ENCODE data around the gene BTG1.
"Not testable (repeated sequence)": the region's sequence is repeated elsewhere in the genome, so short reads cannot be mapped to it uniquely, and the experiment has no call there.

BTG1 gene

DNA sequence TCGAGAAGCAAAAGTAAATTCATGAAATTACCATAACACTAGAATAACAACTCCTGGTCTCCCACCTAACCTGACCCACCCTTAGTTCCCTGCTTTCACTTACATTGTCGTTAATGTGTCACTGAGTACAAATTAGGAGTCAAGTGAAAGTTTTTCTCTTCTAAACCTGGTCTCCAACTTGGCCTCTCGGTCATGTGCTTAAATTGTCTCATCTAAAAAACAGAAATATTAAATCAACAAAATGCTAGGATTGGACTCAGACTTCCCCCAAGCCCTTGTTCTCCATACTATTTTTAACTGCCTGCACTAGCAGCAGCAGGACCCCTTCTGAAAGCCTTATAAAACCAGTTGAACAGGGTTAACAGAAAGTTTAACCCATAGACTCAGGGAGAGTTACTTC is 1.8 kb upstream of the BTG1 start:
- no peak for DNase-seq

DNA sequence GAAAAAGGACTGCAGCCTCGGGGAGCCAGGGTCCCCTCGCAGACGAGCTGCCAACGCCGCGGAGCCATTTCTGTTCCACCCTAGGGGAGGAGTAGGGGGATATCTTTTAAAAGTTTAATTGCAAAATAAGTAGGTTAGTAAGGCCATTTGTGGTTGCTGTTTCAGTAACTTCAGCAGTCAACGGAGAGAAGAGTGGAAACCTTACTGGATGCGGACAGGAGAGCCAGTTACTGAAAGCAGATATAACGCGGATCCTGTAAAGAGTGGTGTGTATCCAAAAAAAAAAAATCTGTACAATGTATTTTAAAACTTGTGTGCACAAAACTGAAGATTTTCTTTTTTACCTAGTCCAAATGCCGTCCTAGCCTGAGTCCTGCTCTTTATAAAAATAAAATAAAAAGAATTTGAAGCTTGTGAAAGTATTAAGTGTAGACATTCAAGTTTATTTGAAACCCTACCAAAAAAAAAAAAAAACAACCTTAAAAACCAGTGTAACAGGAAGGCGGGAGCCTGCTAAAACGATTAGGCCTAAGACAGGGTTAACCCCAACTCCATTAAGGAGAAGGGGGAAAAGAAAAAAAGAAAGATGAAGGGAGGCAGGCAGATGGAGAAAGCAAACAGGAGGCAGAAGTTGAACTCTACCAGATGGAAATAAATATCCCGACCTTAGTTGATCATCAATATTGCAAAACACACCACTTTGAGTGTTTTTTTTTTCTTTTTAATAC is 1.0 kb upstream of the BTG1 start:
- no peak for DNase-seq

DNA sequence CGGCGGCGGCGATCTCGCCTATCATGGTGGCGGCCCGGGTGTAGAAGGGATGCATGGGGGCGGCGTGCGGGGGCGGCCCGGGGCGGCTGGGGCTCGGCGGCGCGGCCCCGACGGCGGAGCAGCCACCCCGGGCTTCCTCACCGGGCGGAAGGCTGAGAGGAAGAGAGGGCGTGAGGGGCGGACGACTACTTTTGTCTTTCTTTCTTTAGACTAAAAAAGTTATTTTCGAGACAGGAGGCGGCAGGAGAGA is 240 bp downstream of the BTG1 start:
- DNase-seq, result no peak

DNA sequence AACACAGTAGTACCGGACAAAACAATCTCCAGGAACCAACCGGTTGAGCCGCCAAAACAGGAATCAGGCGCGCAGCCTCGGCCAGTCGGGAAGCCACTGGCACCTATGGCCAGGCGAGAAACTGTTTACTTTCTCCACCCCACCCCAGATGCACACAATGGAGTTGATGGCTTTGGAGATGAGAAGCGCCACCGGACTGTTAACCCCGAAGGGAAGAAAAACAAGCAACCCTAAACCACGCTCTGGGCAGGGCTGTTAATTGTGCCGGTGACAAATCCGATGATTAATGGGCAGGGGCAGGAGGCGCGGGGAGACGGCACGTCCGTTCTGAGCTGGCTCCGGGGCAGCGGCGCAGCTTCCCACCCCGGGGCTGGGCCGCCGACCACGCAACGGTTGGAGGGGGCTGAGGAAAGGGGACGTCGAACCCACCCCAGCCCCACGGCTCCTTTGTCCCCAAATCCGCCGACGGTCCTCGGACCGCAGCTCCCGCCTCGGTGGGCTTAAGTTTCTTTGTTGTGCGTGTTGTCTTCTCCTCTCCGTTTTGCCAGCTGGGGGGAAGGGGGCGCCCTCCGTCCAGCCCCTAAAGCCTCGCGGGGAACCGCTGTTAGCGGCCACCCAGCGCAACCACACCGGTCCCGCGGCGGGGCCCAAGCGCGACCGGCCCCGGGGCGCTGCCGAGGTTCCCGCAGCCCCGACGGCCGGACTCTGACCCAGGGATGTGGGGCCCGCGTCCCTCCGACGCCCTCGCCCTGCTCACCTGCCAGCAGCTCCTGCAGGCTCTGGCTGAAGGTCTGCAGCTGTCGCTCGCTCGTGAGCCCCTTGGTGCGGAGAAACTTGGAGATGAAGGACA is 790 bp downstream of the BTG1 start:
- DNase-seq, result no peak

DNA sequence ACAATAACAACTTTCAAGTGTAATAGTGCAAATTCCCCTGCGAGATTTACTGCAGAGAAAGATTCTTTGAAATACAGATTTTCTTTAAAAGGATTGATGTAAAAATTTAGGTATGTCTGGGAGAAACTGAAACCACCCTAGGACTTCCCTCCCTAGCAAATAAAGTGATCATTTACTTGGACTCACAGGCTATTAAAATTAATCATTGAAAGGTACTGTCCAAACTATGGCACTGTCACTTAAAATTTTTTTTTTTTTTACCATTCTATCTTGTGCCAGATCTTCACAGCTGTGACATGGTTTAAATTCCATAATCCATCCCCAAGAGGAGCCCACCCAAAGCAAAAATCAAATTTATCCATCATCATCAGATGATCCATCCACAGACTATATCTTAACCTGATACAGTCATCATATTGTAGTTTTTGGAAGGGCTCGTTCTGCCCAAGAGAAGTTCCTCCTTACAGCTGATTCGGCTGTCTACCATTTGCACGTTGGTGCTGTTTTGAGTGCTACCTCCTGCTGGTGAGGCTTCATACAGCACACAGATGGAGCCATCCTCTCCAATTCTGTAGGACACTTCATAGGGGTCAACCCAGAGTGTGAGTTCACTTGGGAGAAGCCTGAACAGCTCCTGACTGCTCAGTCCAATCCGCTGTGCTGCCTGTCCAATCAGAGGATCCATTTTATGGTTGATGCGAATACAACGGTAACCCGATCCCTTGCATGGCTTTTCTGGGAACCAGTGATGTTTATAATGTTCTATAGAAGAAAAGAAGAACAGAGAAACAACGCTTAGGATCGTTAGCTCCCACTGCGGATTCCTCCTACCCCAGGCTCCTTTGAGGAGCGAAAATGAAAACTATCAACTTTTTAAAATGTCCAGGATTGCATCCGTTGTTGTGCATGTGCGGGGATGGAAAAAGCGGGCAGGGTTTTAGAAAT is 1.7 kb downstream of the BTG1 start:
- DNase-seq, result peak; percentile 47

DNA sequence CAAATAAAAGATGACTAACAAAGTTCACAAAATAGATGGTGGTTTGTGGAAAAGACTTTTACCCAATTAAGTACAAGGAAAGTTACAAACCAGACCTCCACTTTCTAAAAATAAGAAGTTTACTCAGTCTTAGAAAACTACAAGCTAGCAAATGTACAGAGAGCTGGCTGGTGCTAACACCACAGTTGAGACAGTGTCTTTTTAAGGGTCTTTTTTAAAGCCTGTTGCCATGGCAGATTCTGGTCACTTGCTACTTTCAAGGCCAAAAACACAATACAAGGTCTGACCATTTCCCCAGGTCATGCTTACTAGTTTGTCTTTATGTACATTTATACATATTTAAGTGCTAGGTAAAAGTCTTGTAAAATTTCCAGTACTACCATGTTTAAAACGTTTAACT is 2.4 kb downstream of the BTG1 start:
- no peak for DNase-seq

DNA sequence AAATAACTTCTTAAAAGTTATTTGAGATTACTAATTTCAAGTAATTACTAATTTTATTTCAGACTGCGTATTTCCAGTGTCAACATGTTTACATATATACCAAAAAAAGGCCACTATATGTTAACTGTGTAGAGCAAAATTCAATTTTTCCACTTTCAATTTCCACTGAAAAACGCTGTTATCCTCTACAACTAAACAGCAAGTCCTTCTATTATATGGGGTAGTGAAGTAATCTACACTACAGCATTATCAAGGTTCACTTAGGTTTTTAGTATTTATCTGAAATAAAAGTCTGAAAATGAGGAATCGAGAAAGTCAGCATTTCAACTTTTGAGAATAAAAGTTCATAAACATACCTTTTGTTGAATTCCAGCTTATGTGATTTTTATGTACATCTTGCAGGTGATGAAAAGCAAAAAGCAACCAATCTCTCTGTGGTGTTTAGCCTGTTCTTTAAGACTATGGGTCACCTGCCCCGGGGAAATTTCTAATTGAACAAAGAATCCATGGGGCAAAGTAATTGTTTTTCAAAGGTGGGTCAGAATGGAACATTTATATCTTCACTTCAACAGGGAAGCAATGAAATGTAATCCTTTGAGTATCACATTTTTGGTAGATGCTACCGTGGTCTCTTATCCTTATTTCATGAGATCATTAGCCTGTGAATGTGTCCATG is 3.3 kb downstream of the BTG1 start:
- DNase-seq, result no peak

DNA sequence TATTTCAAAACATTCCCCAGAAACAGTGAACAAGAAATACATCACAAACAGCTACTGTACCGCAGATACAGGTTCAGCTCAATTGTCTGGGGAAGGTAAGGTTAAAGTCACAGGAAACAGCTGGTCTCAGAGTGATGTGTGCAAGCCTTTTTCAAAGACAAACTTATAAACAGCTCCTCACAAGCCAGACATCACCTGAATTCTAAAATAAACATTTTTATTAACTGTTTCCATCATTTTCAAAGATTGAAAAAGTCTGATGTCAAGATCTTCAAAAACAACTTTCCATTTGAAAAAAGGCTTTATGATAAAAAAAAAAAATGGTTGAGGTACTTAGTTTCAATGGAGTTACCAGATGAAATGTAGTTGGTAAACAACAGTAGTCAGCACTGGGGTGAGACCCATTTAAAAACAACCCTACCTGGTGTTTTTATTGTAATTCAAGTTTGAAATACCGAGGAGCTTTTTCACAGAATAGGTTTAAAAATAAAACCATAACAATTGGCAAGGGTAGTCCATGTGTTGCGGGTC is 4.0 kb downstream of the BTG1 start:
- DNase-seq, result no peak

DNA sequence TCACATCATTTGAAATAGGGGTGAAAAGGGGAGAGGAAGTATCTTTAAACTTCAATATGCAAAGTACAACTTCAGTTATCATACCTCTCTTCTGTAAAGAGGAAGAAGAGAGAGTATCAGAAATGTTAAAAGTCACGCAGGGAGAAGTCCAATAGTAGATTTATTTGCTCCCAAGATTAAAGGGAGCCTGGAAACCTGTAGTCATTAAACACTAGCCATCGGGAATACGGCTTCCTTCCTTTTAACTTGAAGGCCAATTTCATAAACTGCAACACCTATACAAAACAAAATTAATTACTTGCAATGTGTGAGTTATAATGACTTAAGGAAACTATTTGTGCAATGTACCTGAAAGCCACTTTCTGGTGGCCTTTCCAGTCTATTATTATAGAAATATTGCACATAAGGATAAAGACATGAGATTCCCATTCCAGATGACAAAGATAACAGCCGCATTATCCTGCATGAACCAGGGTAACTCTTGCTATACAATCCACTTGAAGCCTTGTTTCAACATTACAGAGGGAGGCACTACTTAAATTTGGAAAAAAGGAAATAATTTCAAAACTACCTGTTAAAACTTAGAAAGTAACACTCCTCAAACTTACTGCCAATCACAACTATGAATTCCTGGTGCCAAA is 4.6 kb downstream of the BTG1 start:
- no peak for DNase-seq

DNA sequence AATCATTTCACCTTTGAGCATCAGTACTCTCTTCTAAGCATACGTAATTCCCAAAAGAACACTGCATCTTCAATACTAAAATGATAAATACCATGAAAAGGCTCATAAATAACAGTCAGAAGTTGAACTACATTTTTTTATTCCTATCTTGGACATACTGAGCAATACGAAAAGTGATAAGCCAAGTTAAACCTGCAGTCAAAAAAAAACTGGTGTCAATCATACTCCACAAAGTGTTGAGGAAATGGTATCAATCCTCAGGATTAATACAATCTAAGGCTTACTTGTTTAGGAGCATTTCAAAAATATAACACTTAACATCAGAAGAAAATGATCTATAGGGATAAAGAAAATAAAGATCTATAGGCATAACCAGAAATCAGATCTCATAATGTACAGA is 5.5 kb downstream of the BTG1 start:
- DNase-seq, result no peak

DNA sequence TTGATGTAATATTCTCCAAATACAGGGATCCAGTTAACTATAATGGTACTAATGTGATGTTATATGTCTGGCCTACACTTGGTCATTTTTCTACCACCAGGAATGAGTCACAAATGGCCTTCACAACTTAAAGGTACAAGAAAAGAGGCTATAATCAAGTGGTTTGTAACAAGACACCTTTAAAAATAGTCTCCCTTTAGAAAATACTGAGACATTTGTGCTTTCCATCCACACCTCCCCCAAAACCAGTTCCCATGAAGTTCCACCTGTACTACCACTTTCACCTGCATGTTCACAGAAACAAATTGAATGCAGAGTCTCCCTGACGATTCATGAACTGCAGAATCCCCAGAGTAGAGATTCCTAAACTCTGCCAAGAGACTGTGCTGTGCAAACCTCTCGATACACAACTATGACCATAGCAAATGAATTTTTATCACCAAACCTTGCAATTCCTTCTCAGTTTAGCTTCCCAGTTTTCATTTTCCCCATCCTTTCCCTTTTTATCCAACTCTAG is 6.0 kb downstream of the BTG1 start:
- no peak for DNase-seq

DNA sequence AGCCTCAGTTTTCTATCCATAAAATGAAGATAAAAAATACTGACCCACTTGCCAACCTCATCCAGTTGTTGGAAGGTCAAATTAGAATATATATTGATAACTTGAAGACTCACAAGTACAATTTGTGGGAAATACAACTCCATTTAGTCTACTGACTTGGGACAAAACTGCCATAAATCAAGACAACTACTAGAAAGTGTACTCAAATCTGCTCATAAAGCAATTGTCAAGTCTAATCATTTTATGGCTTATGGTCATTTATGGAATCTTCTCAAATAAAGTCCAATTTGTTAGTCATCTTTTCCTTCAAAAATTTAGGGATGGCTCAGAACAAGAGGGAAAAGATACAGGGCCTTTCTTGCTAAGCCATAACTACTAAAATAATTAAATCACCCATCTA is 7.0 kb downstream of the BTG1 start:
- DNase-seq, result no peak

DNA sequence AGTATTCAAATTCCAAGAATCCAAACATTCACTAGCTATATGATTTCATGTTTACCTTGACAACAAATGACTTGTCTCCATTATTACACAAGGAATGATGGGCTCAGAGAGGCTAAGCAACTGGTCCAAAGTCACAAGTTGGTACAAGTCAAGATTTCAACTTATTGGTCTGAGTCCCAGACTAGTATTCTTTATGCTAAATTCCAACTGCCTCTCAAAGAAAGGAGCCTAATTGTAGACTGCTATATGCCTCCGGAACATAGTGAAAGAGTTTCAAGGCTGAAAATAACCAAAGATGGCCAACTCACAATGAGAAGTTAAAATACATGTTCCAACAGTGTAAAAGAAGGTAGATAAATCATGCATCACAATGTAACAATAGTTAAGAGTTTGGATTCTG is 7.5 kb downstream of the BTG1 start:
- no peak for DNase-seq

DNA sequence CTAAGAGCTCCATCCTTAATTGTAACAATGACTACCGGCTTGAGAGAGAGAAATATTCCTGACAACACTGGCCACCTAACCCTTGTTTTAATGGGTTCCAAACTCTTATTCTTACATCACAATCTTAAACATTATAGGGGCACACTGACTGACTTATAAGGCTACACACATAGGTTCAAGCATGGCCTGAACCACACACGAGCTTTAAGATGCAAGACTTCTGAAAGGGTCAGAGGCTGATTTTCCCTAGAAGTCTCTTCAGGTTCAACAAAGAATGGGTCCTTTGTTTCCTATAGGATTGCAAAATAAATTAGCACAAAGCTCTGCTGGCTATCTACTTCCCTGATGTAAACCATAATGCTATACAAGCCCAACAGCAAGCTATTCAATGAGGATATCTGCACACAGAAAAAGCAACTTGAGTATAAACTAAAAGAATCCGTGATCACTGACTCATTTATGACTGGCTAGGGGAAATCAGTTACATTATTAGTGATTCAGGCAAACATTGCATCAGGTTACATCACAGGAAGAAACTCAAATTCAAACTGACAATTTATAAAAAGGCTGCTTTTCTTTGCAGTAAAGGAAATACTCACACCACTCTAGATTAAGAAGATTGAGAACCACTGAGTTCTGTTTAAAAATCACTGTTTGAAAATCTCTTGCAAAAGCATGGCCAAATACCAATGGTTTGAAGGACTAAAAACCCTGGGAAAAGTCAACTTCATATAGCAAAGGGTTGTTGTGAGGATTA is 8.5 kb downstream of the BTG1 start:
- DNase-seq, result no peak

DNA sequence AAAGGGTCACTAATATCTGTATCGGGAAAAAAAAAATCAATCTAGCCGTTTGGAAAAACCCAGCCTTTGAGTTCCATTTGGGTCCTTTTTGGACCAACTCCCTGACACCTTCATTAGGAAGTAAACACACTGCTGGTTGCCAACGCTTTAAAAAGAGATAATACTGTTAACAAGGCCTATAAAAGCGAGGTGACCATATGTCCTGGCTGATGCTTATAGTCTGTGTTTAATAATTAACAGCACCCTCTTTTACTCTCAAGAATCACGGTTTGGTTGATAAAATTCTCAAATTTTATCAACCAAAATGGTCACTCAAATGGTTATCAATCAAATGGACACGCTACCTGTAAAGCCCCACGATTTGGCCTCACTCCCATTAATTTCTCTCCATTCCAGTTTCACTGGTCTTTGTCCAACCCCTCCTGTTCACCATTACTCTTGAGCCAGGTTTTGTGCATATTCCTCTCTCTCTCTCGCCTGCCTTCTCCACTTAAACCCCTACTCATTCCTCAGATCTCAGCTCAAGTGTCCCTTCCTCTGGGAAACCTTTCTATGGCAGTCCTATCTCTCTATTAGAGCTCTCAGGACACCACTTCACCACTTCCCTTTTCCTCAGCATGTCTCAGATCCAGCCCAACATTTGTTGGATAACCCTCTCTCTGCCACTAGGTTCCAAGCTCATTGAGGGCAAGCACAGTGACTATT is 9.5 kb downstream of the BTG1 start:
- no peak for DNase-seq

DNA sequence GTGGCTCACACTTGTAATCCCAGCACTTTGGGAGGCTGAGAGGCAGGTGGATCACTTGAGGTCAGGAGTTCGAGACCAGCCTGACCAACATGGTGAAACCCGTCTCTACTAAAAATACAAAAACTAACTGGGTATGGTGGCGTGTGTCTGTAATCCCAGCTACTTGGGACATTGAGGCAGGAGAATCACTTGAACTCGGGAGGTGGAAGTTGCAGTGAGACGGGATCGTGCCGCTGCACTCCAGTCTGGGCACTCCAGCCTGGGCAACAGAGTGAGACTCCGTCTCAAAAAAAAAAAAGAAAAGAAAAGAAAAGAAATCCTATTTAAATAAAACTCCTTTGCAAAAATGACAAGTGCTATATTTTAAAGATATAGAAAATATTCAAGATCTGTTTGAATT is 10.1 kb downstream of the BTG1 start:
- DNase-seq, result not testable (repeated sequence)

DNA sequence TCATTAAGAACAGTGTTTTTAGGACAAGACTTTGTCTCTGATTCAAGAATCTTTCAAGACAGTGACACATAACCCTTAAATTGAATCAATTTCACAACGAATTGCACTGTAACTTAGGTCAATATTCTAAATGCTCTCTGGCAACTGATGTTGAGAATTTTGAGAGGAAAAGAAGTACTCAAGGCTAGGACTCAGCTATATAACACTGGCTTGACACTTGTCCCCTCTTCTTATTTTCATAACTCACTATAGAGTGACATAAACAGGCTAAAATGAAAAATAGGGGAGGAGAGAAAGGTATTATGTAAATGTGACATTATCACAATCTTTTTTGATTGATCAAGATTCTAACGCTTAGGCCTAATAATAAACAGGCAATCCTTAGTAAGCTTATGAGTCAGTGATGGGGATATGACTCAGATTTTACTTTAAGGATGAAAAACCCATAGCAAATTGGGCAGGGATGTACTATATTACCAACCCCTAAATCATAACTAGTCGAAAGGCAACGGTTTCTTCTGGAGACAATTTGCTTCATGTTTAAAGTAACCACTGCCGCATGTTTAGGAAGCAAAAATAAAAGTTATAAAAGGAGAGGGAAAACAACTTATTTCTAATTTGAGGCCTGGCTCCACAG is 10.9 kb downstream of the BTG1 start:
- no peak for DNase-seq

DNA sequence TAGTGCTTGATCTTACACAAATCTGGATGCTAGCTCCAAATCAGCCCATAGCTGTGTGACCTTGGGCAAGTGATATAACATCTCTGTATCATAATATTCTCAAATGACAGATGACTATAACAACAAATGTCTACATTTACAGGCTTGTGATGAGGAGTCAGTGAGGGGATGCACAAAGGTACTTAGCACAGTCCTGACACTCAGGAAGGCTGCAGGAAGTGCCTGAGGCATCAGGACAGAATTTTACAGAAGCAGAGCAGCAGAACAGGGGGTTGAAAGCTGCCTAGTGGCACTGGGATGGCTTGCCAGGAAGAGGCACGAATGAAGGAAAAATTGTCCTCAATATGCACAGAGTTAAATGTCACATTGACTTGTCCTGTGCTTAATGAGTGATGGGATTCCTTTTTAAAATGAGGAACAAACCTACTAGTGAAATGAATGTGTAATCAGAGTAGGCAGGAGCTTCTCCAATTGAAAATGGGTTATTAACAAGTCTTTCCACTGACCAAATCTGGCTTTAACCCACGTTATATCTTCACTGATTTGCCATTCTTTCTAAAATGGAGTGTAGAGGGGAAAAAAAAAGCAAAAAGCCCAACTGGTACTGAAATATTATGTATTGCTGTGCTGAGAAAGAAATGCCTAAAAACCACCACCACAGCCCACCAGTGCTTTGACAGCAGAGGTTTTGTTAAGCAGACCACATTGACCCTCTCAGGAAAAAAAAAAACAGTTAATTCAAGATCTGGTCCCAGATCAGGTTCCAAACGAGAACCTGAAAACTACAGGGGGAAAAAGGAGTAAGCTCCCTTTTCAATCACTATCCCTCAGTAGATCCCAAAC is 11.6 kb downstream of the BTG1 start:
- no peak for DNase-seq

DNA sequence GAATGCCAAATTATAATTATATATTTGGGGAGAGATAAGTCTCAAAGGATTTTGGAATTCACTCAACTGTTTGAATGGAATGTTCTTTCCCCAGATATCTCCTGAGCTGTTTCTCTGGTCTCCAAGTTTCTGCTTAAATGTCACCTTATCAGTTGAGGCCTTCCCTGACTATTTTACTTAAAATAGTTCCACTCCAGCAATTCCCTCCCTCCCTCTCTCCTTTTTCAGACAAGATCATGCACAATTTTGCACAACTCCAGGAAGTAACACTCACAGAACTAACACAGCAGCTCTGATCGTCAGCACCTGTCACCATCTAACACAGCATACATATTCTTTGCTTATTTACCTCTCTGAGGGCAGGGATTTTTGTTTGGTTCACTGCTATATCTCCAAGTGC is 12.5 kb downstream of the BTG1 start:
- DNase-seq, result no peak
